Karpas-422 (cell line): ENCODE data around the gene PHF3. TPM values are rescaled to one million over a fixed set of nuclear protein-coding genes. Genes with fewer than 3 reads are reported as not detected.
"Not testable (repeated sequence)": the region's sequence is repeated elsewhere in the genome, so short reads cannot be mapped to it uniquely, and the experiment has no call there.

Experiments used
- DNase-seq: peaks from one replicate; pipeline ENCODE4 v3.0.0-alpha.2; 2015
- H2AFZ ChIP-seq: fragments of 200-600 bp; sonication (generic); 2 replicates; pipeline ENCODE4 v1.6.1; 2014; ENCODE audit warnings: antibody characterized with exemption, low read length, mixed read lengths
- H3K27ac ChIP-seq: fragments of 200-600 bp; sonication (generic); 2 replicates; pipeline ENCODE4 v1.5.1; 2014; ENCODE audit warnings: mild to moderate bottlenecking, low read length, moderate library complexity
- H3K27me3 ChIP-seq: fragments of 200-600 bp; sonication (generic); 2 replicates; pipeline ENCODE4 v1.6.1; 2014; ENCODE audit warnings: low read length, mixed read lengths
- H3K36me3 ChIP-seq: fragments of 200-600 bp; sonication (generic); 2 replicates; pipeline ENCODE4 v1.6.1; 2014; ENCODE audit warnings: low read length, mixed read lengths; ENCODE audit not compliant: insufficient read depth
- H3K4me1 ChIP-seq: fragments of 200-600 bp; sonication (generic); 2 replicates; pipeline ENCODE4 v1.6.1; 2014; ENCODE audit warnings: mild to moderate bottlenecking, low read length, mixed read lengths
- H3K4me2 ChIP-seq: fragments of 200-600 bp; sonication (generic); 2 replicates; pipeline ENCODE4 v1.6.1; 2014; ENCODE audit warnings: low read length, low read depth, mild to moderate bottlenecking; ENCODE audit not compliant: poor library complexity, severe bottlenecking
- H3K4me3 ChIP-seq: fragments of 200-600 bp; sonication (generic); 2 replicates; pipeline ENCODE4 v1.5.1; 2014; ENCODE audit warnings: mild to moderate bottlenecking, antibody characterized with exemption, low read length, mixed read lengths
- H3K79me2 ChIP-seq: fragments of 200-600 bp; sonication (generic); 2 replicates; pipeline ENCODE4 v1.6.1; 2014; ENCODE audit warnings: mild to moderate bottlenecking, low read length, mixed read lengths
- H3K9ac ChIP-seq: fragments of 200-600 bp; sonication (generic); 2 replicates; pipeline ENCODE4 v1.6.0; 2014; ENCODE audit warnings: low read length
- H3K9me2 ChIP-seq: fragments of 200-600 bp; sonication (generic), shearing (Covaris generic); replicated peaks from 2 replicates; pipeline ENCODE4 v1.6.0; 2014; ENCODE audit warnings: mild to moderate bottlenecking, low read length, moderate library complexity; ENCODE audit not compliant: insufficient read depth
- H3K9me3 ChIP-seq: fragments of 300-700, 200-600 bp; sonication (generic); 2 replicates; pipeline ENCODE4 v1.6.1; 2014; ENCODE audit warnings: low read length, mixed read lengths
- H4K20me1 ChIP-seq: fragments of 200-600 bp; sonication (generic); 2 replicates; pipeline ENCODE4 v1.6.1; 2014; ENCODE audit warnings: mild to moderate bottlenecking, antibody characterized with exemption, low read length, low read depth; ENCODE audit not compliant: insufficient read depth
- total RNA-seq: library from RNA; depleted of rRNA; stranded (reverse); fragments of >200 nt; shearing (Covaris generic); gene quantifications from 2 replicates; pipeline ENCODE4 v1.2.3, GENCODE V29; 2014; ENCODE audit warnings: low replicate concordance

The PHF3 gene
- total RNA-seq, 1 experiment from 2014 or later: 86.3 TPM

- no peak overlapping the region for H2AFZ ChIP-seq
- H3K27ac ChIP-seq: no peak overlapping the region
- H3K4me3 ChIP-seq: no peak overlapping the region
- 0 out of 2 replicates have a peak, but pooled peaks cover 3% of the 10 kb centered on the region for H3K36me3 ChIP-seq
- H3K9ac ChIP-seq: no peak overlapping the region
- H3K9me2 ChIP-seq: no peaks in the 10 kb centered on the region
- no peaks in the 10 kb centered on the region for H3K4me1 ChIP-seq
- H3K9me3 ChIP-seq: 0 out of 2 replicates have a peak, but pooled peaks cover 2% of the 10 kb centered on the region
- no peaks in the 10 kb centered on the region for H4K20me1 ChIP-seq
- no peak for DNase-seq
- H3K4me2 ChIP-seq: no peak overlapping the region
- no peaks in the 10 kb centered on the region for H3K27me3 ChIP-seq
- H3K79me2 ChIP-seq: no peaks in the 10 kb centered on the region
These were observed 96.3 kb downstream of the PHF3 start for GRCh38 chr6:63731930-63732329.

- Histone ChIP-seq H3K27me3 (no peaks in the 10 kb centered on the region), H3K4me2 (no peak overlapping the region), H3K27ac (no peak overlapping the region), H3K36me3 (0 out of 2 replicates have a peak, but pooled peaks cover 3% of the 10 kb centered on the region), H3K9me3 (0 out of 2 replicates have a peak, but pooled peaks cover 2% of the 10 kb centered on the region), H3K4me3 (no peak overlapping the region), H3K79me2 (no peaks in the 10 kb centered on the region), H3K4me1 (no peaks in the 10 kb centered on the region), H3K9me2 (no peaks in the 10 kb centered on the region), H3K9ac (no peak overlapping the region), H4K20me1 (no peaks in the 10 kb centered on the region), H2AFZ (no peak overlapping the region)
- DNase-seq: no peak
These were observed 96.7 kb downstream of the PHF3 start for GRCh38 chr6:63732336-63732735.

GRCh38 chr6:63734923-63735322 is 99.3 kb downstream of the PHF3 start:
- no peak for DNase-seq
- H3K27me3 ChIP-seq: no peaks in the 10 kb centered on the region
- H3K36me3 ChIP-seq: 0 out of 2 replicates have a peak, but pooled peaks cover 3% of the 10 kb centered on the region
- H3K9ac ChIP-seq: no peak overlapping the region
- no peaks in the 10 kb centered on the region for H4K20me1 ChIP-seq
- H3K9me2 ChIP-seq: no peaks in the 10 kb centered on the region
- no peak overlapping the region for H2AFZ ChIP-seq
- no peak overlapping the region for H3K27ac ChIP-seq
- H3K9me3 ChIP-seq: 0 out of 2 replicates have a peak, but pooled peaks cover 2% of the 10 kb centered on the region
- H3K4me2 ChIP-seq: no peak overlapping the region
- no peaks in the 10 kb centered on the region for H3K4me1 ChIP-seq
- no peaks in the 10 kb centered on the region for H3K79me2 ChIP-seq
- H3K4me3 ChIP-seq: no peak overlapping the region

- H3K36me3 ChIP-seq, H3K9ac ChIP-seq: not testable (repeated sequence)
These were observed 102.6 kb downstream of the PHF3 start for GRCh38 chr6:63738190-63738589.

GRCh38 chr6:63739094-63739687 is 103.6 kb downstream of the PHF3 start:
- no peak for DNase-seq
- H3K4me1 ChIP-seq: no peaks in the 10 kb centered on the region
- H3K9me3 ChIP-seq: 0 out of 2 replicates have a peak, but pooled peaks cover 2% of the 10 kb centered on the region
- H3K4me2 ChIP-seq: no peak overlapping the region
- no peaks in the 10 kb centered on the region for H4K20me1 ChIP-seq
- H3K4me3 ChIP-seq: no peak overlapping the region
- no peaks in the 10 kb centered on the region for H3K27me3 ChIP-seq
- H2AFZ ChIP-seq: no peak overlapping the region
- no peak overlapping the region for H3K9ac ChIP-seq
- no peaks in the 10 kb centered on the region for H3K79me2 ChIP-seq
- 0 out of 2 replicates have a peak, but pooled peaks cover 3% of the 10 kb centered on the region for H3K36me3 ChIP-seq
- H3K9me2 ChIP-seq: no peaks in the 10 kb centered on the region
- no peak overlapping the region for H3K27ac ChIP-seq

More at GRCh38 chr6:63738190-63738589, 102.6 kb downstream of the PHF3 start:
- not testable (repeated sequence) for H2AFZ ChIP-seq, H3K9me3 ChIP-seq, H3K27me3 ChIP-seq, H3K79me2 ChIP-seq, H3K27ac ChIP-seq, DNase-seq, H3K4me1 ChIP-seq, H3K4me2 ChIP-seq, H3K9me2 ChIP-seq, H4K20me1 ChIP-seq, H3K4me3 ChIP-seq

- no peak overlapping the region for H3K4me2 ChIP-seq
These were observed 105.1 kb downstream of the PHF3 start for GRCh38 chr6:63740709-63741108.

GRCh38 chr6:63742060-63742459 is 106.5 kb downstream of the PHF3 start:
- Histone ChIP-seq H3K4me2 (no peak overlapping the region), H2AFZ (no peak overlapping the region), H3K79me2 (no peaks in the 10 kb centered on the region), H3K27me3 (no peaks in the 10 kb centered on the region), H3K4me1 (no peaks in the 10 kb centered on the region), H3K9me3 (no peaks in the 10 kb centered on the region), H3K9ac (no peak overlapping the region), H4K20me1 (no peaks in the 10 kb centered on the region), H3K9me2 (no peaks in the 10 kb centered on the region), H3K4me3 (no peak overlapping the region), H3K36me3 (no peaks in the 10 kb centered on the region), H3K27ac (no peak overlapping the region)
- DNase-seq: no peak

More at GRCh38 chr6:63740709-63741108, 105.1 kb downstream of the PHF3 start:
- no peaks in the 10 kb centered on the region for H3K79me2 ChIP-seq
- no peak overlapping the region for H3K9ac ChIP-seq
- H4K20me1 ChIP-seq: no peaks in the 10 kb centered on the region
- H3K9me3 ChIP-seq: 0 out of 2 replicates have a peak, but pooled peaks cover under 1% of the 10 kb centered on the region
- no peaks in the 10 kb centered on the region for H3K9me2 ChIP-seq
- no peaks in the 10 kb centered on the region for H3K27me3 ChIP-seq
- no peaks in the 10 kb centered on the region for H3K36me3 ChIP-seq
- no peak overlapping the region for H3K27ac ChIP-seq
- no peaks in the 10 kb centered on the region for H3K4me1 ChIP-seq
- H2AFZ ChIP-seq: no peak overlapping the region
- no peak for DNase-seq
- H3K4me3 ChIP-seq: no peak overlapping the region

- Histone ChIP-seq H3K9ac (no peak overlapping the region), H3K9me3 (no peaks in the 10 kb centered on the region), H3K9me2 (no peaks in the 10 kb centered on the region), H3K36me3 (no peaks in the 10 kb centered on the region), H2AFZ (no peak overlapping the region), H3K4me2 (no peak overlapping the region), H3K27me3 (no peaks in the 10 kb centered on the region), H3K4me1 (no peaks in the 10 kb centered on the region), H3K4me3 (no peak overlapping the region), H3K27ac (no peak overlapping the region), H3K79me2 (no peaks in the 10 kb centered on the region), H4K20me1 (no peaks in the 10 kb centered on the region)
- DNase-seq: no peak
These were observed 108.1 kb downstream of the PHF3 start for GRCh38 chr6:63743691-63744090.
